Cardiac muscle cell (in vitro differentiated cells and primary cell): ENCODE results near the gene RNF149. TPM values are rescaled to one million over a fixed set of nuclear protein-coding genes. Genes with fewer than 3 reads are reported as not detected.

Experiments
- DNase-seq, 2 donors: peaks; one replicate each; pipeline versions ENCODE4 v3.0.0 to v3.0.0-alpha.2; 2010 to 2017; ENCODE audit warnings: low read depth in 1 of 2, low spot score in 1 of 2
- H3K27ac ChIP-seq: fragments of 200-600 bp; sonication (generic); 2 replicates; pipeline ENCODE4 v1.5.1; 2016
- H3K27me3 ChIP-seq: fragments of 200-600 bp; sonication (generic); 2 replicates; pipeline ENCODE4 v1.6.0; 2016; ENCODE audit warnings: control low read depth
- H3K36me3 ChIP-seq: fragments of 200-600 bp; sonication (generic); 2 replicates; pipeline ENCODE4 v1.5.1; 2016; ENCODE audit warnings: control low read depth
- H3K4me1 ChIP-seq: fragments of 200-600 bp; sonication (generic); 2 replicates; pipeline ENCODE4 v1.8.1; 2017; ENCODE audit warnings: low read depth, mild to moderate bottlenecking, mixed run types
- H3K4me3 ChIP-seq: fragments of 200-600 bp; sonication (generic); 2 replicates; pipeline ENCODE4 v1.5.1; 2016; ENCODE audit warnings: mild to moderate bottlenecking
- H3K9me3 ChIP-seq: fragments of 200-600 bp; sonication (generic); 2 replicates; pipeline ENCODE4 v1.5.1; 2017; ENCODE audit warnings: low read depth, mild to moderate bottlenecking, control low read depth
- polyA plus RNA-seq: library from polyadenylated mRNA; unstranded; fragments of >200 nt; fragmentation: Nextera tagmentation; extraction: Ambion mirVana; gene quantifications from 2 replicates; pipeline ENCODE4 v1.2.1, GENCODE V29; 2016
- total RNA-seq: library from RNA; depleted of rRNA; stranded (reverse); fragments of >200 nt; gene quantifications from 2 replicates; pipeline ENCODE4 v1.2.3, GENCODE V29; 2016
- TF ChIP-seq, protein P1 (sequence below): IDR thresholded peaks from 2 replicates; pipeline ENCODE4 v1.5.1; 2012; ENCODE audit warnings: low read depth, mild to moderate bottlenecking, low read length

The RNF149 gene
- total and polyA plus RNA-seq, 2 experiments from 2014 or later: 44.4 to 69.9 TPM

GRCh38 chr2:101300164-101300563 lies 8.3 kb downstream of the RNF149 start:
- Histone ChIP-seq H3K27ac (peak overlapping the region; percentile 89), H3K4me1 (peaks cover 46% of the 10 kb centered on the region), H3K27me3 (no peaks in the 10 kb centered on the region), H3K4me3 (no peak overlapping the region), H3K36me3 (no peaks in the 10 kb centered on the region), H3K9me3 (no peaks in the 10 kb centered on the region)
- no peak for DNase-seq
- TF ChIP-seq, protein P1, sequence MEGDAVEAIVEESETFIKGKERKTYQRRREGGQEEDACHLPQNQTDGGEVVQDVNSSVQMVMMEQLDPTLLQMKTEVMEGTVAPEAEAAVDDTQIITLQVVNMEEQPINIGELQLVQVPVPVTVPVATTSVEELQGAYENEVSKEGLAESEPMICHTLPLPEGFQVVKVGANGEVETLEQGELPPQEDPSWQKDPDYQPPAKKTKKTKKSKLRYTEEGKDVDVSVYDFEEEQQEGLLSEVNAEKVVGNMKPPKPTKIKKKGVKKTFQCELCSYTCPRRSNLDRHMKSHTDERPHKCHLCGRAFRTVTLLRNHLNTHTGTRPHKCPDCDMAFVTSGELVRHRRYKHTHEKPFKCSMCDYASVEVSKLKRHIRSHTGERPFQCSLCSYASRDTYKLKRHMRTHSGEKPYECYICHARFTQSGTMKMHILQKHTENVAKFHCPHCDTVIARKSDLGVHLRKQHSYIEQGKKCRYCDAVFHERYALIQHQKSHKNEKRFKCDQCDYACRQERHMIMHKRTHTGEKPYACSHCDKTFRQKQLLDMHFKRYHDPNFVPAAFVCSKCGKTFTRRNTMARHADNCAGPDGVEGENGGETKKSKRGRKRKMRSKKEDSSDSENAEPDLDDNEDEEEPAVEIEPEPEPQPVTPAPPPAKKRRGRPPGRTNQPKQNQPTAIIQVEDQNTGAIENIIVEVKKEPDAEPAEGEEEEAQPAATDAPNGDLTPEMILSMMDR: no peak

GRCh38 chr2:101299604-101300003 lies 8.9 kb downstream of the RNF149 start:
- no peak overlapping the region for H3K4me3 ChIP-seq
- no peak for DNase-seq
- H3K36me3 ChIP-seq: no peaks in the 10 kb centered on the region
- TF ChIP-seq, protein P1: no peak
- H3K9me3 ChIP-seq: no peaks in the 10 kb centered on the region
- H3K27me3 ChIP-seq: no peaks in the 10 kb centered on the region
- peak overlapping the region; percentile 89 for H3K27ac ChIP-seq
- peaks cover 47% of the 10 kb centered on the region for H3K4me1 ChIP-seq

GRCh38 chr2:101297383-101297782 lies 11.1 kb downstream of the RNF149 start:
- H3K27me3 ChIP-seq: no peaks in the 10 kb centered on the region
- TF ChIP-seq, protein P1: no peak
- H3K9me3 ChIP-seq: no peaks in the 10 kb centered on the region
- no peaks in the 10 kb centered on the region for H3K36me3 ChIP-seq
- no peak overlapping the region for H3K27ac ChIP-seq
- no peak overlapping the region for H3K4me3 ChIP-seq
- DNase-seq: no peak
- H3K4me1 ChIP-seq: peaks cover 59% of the 10 kb centered on the region

- Histone ChIP-seq H3K27me3 (no peaks in the 10 kb centered on the region), H3K4me1 (peaks cover 49% of the 10 kb centered on the region), H3K9me3 (no peaks in the 10 kb centered on the region), H3K4me3 (no peak overlapping the region), H3K36me3 (no peaks in the 10 kb centered on the region), H3K27ac (no peak overlapping the region)
- TF ChIP-seq, protein P1: no peak
- no peak for DNase-seq
Measured at GRCh38 chr2:101296371-101296770, 12.1 kb downstream of the RNF149 start.

GRCh38 chr2:101295895-101296294 lies 12.6 kb downstream of the RNF149 start:
- Histone ChIP-seq H3K36me3 (no peaks in the 10 kb centered on the region), H3K4me3 (no peak overlapping the region), H3K4me1 (peaks cover 45% of the 10 kb centered on the region), H3K9me3 (no peaks in the 10 kb centered on the region), H3K27ac (no peak overlapping the region), H3K27me3 (no peaks in the 10 kb centered on the region)
- TF ChIP-seq, protein P1: no peak
- DNase-seq: peak in 1 of 2 donors; percentile 8

GRCh38 chr2:101294861-101295260 lies 13.6 kb downstream of the RNF149 start:
- H3K27ac ChIP-seq: peak overlapping the region; percentile 86
- no peaks in the 10 kb centered on the region for H3K36me3 ChIP-seq
- H3K4me3 ChIP-seq: no peak overlapping the region
- peaks cover 36% of the 10 kb centered on the region for H3K4me1 ChIP-seq
- H3K27me3 ChIP-seq: no peaks in the 10 kb centered on the region
- H3K9me3 ChIP-seq: no peaks in the 10 kb centered on the region
- DNase-seq: no peak
- TF ChIP-seq, protein P1: no peak
